Stimulated activated CD8-positive, alpha-beta memory T cell treated with anti-CD3 and anti-CD28 coated beads, Interleukin-2, amount 100 ng/mL, for 48 hours (primary cell): ENCODE measurements around the gene TSHZ2.

Experiments
- DNase-seq, 2 donors: peaks; one replicate each; pipeline ENCODE4 v3.0.0-alpha.2; 2020; ENCODE audit warnings: low read depth in 2 of 2

The TSHZ2 gene

GRCh38 chr20:53201588-53201987, 229.4 kb downstream of the TSHZ2 start:
- DNase-seq: no peak

GRCh38 chr20:53202777-53203176, 230.6 kb downstream of the TSHZ2 start:
- DNase-seq: no peak

- no peak for DNase-seq
Measured at GRCh38 chr20:53205046-53205445, 232.9 kb downstream of the TSHZ2 start.

- DNase-seq: peak in 1 of 2 donors; percentile 4
Measured at GRCh38 chr20:53208110-53208832, 236.1 kb downstream of the TSHZ2 start.

- no peak for DNase-seq
Measured at GRCh38 chr20:53210041-53210440, 237.9 kb downstream of the TSHZ2 start.

GRCh38 chr20:53210931-53211330, 238.8 kb downstream of the TSHZ2 start:
- no peak for DNase-seq

- DNase-seq: no peak
Measured at GRCh38 chr20:53212018-53212417, 239.9 kb downstream of the TSHZ2 start.

- no peak for DNase-seq
Measured at GRCh38 chr20:53214392-53214791, 242.2 kb downstream of the TSHZ2 start.

- DNase-seq: no peak
Measured at GRCh38 chr20:53215166-53215565, 243.0 kb downstream of the TSHZ2 start.

GRCh38 chr20:53216478-53216855, 244.3 kb downstream of the TSHZ2 start:
- no peak for DNase-seq

GRCh38 chr20:53216856-53217576, 244.9 kb downstream of the TSHZ2 start:
- DNase-seq: peak; percentile 65 to 72

GRCh38 chr20:53220482-53221307, 248.5 kb downstream of the TSHZ2 start:
- DNase-seq: no peak

GRCh38 chr20:53221731-53222130, 249.6 kb downstream of the TSHZ2 start:
- no peak for DNase-seq

GRCh38 chr20:53222416-53222815, 250.3 kb downstream of the TSHZ2 start:
- DNase-seq: no peak

GRCh38 chr20:53222932-53223331, 250.8 kb downstream of the TSHZ2 start:
- DNase-seq: no peak

- DNase-seq: no peak
Measured at GRCh38 chr20:53223626-53224172, 251.5 kb downstream of the TSHZ2 start.

GRCh38 chr20:53224851-53225250, 252.7 kb downstream of the TSHZ2 start:
- no peak for DNase-seq

- no peak for DNase-seq
Measured at GRCh38 chr20:53226826-53227225, 254.7 kb downstream of the TSHZ2 start.

- DNase-seq: no peak
Measured at GRCh38 chr20:53227523-53227922, 255.4 kb downstream of the TSHZ2 start.

GRCh38 chr20:53231061-53231460, 258.9 kb downstream of the TSHZ2 start:
- DNase-seq: no peak

GRCh38 chr20:53237461-53237860, 265.3 kb downstream of the TSHZ2 start:
- no peak for DNase-seq

GRCh38 chr20:53238121-53238660, 266.0 kb downstream of the TSHZ2 start:
- no peak for DNase-seq
